Urinary bladder (tissue), 4 donors: ENCODE data around the gene SLC5A12. TPM values are rescaled to one million over a fixed set of nuclear protein-coding genes. Genes with fewer than 3 reads are reported as not detected.

ENCODE experiments used
- DNase-seq: peaks from one replicate; pipeline ENCODE4 v3.0.0-alpha.2; 2015; ENCODE audit errors: extremely low spot score
- H3K27ac ChIP-seq: one replicate; pipeline ENCODE4 v1.5.1; 2013; ENCODE audit warnings: low read depth, mild to moderate bottlenecking, moderate library complexity
- H3K36me3 ChIP-seq: one replicate; pipeline ENCODE4 v1.6.1; 2013; ENCODE audit warnings: mild to moderate bottlenecking, moderate library complexity; ENCODE audit not compliant: insufficient read depth
- H3K4me1 ChIP-seq: one replicate; pipeline ENCODE4 v1.6.1; 2013; ENCODE audit warnings: mild to moderate bottlenecking, moderate library complexity; ENCODE audit not compliant: insufficient read depth
- H3K4me3 ChIP-seq: one replicate; pipeline ENCODE4 v1.5.1; 2013; ENCODE audit warnings: low read depth, low read length
- WGBS: extraction: QIAGEN DNeasy Blood & Tissue Kit; methylation state at CpG from one replicate; pipeline ENCODE4 v1.1.7; 2013; 5-methylcytosine and 5-hydroxymethylcytosine counted together
- polyA plus RNA-seq: library from polyadenylated mRNA; stranded (reverse); fragments of 200-250 nt; gene quantifications from one replicate; pipeline ENCODE4 v1.2.3, GENCODE V29; 2013
- total RNA-seq: library from RNA; depleted of rRNA; stranded (reverse); fragments of >200 nt; gene quantifications from one replicate; pipeline ENCODE4 v1.2.3, GENCODE V29; 2014
- donor health status: healthy with polysubstance abuse.
- donor health status: healthy.

The SLC5A12 gene
- total and polyA plus RNA-seq, 2 donors, result 0.37 TPM; not detected in 1

DNA sequence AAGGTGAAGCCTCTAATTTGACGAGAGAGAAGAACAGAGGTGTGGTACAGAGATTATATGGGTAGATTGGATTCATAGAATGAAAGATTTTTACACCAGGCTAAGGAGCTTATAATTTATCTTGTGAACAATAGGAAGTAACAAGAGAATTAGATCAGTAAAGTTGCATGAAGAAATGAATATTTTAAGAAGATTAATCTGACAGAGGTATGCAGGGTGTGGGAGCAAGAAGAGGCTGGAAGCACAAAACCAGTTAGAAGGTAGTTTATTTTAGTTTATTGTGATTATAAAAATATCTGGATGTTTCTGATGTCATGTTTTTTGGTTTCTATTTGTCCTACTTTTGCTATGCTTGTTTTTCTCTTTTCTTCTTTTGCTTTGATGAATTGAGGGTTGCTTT lies 15.7 kb downstream of the SLC5A12 start:
- Histone ChIP-seq H3K36me3 (no peaks in the 10 kb centered on the region), H3K4me3 (no peak overlapping the region), H3K4me1 (no peaks in the 10 kb centered on the region), H3K27ac (no peak overlapping the region)
- WGBS, result 88% methylated on average over 1 of the region's 1 CpG
- DNase-seq, result no peak

DNA sequence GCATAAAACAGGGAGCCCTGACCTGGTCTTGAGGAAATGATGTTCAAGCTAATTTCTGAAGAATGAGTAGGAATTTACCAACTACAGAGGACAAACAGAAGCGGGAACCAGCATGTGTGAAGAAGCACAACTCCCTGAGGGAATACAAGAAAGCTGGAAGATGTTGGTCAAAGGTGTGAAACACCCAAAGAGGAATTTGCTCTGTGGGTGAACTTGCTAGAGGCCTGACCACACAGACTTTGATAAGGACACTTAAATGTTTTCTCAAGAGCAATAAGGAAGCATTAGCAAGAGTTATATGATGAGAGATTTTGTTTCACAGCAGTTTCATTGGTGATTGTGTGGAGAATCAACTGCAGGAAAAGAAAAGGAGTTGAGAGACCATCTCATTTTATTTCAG lies 17.6 kb downstream of the SLC5A12 start:
- H3K4me1 ChIP-seq, result no peaks in the 10 kb centered on the region
- DNase-seq, result no peak
- WGBS, result 93% methylated on average over 1 of the region's 1 CpG

DNA sequence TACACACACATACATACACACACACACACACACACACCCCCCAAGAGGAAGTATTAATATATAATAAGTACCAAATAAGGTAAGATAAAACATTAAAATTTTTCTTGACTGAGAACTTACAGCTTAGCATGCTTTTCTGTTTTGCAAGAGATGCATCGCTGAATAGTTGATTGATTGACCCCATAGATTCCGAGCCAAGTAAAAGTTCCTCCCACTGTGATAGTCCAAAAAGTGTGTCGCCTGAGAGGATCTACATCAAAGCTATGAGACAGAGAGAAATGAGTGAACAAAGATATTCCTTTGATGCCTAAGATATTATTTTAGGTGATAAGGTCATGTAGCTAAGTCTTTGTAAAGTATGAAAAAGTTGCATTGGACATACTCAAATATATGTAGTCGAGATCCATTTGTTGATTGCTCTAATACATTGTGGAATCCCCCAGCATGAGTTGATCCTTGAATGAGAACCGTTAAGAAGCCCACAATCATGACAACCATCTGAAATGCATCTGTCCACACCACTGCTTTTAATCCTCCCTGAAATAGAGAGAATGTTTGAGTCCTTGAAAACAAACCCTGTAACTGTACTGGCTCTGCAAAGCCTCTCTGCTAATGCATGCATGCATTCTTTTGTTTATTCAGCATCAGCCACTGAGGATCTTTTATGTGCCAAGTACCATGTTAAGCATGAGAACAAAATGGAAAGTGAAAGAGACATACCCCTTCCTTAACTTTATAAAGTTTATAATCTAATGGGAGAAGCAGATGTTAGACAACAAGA lies 18.3 kb downstream of the SLC5A12 start:
- Histone ChIP-seq H3K36me3 (no peaks in the 10 kb centered on the region), H3K4me1 (no peaks in the 10 kb centered on the region), H3K4me3 (no peak overlapping the region), H3K27ac (no peak overlapping the region)
- WGBS, result 47% methylated on average over 5 of the region's 5 CpGs
- DNase-seq, result no peak

More for the DNA sequence above, 17.6 kb downstream of the SLC5A12 start:
- H3K4me3 ChIP-seq, result no peak overlapping the region
- H3K27ac ChIP-seq, result no peak overlapping the region
- no peaks in the 10 kb centered on the region for H3K36me3 ChIP-seq

DNA sequence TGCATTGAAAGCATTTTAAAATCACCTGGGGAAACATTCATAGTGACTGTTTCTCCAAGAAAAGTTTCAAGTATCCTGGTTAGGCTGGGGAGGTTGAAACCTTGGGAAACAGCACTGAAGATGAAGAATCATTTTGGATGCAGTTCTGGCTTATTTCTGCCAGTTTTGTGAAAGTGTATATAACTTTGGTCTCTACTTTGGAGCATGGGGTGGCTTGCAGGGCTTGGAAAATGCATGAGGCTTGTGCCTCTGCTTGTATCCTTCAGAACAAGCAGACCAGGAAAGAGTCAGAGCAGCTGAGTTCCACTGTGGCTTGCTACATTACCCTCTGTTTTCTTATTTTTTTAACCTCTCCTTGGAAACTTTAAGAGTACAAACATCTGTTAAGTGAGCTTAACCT lies 19.5 kb downstream of the SLC5A12 start:
- H3K4me1 ChIP-seq, result no peaks in the 10 kb centered on the region
- H3K36me3 ChIP-seq, result no peaks in the 10 kb centered on the region
- H3K4me3 ChIP-seq, result no peak overlapping the region
- H3K27ac ChIP-seq, result no peak overlapping the region
- DNase-seq, result no peak

DNA sequence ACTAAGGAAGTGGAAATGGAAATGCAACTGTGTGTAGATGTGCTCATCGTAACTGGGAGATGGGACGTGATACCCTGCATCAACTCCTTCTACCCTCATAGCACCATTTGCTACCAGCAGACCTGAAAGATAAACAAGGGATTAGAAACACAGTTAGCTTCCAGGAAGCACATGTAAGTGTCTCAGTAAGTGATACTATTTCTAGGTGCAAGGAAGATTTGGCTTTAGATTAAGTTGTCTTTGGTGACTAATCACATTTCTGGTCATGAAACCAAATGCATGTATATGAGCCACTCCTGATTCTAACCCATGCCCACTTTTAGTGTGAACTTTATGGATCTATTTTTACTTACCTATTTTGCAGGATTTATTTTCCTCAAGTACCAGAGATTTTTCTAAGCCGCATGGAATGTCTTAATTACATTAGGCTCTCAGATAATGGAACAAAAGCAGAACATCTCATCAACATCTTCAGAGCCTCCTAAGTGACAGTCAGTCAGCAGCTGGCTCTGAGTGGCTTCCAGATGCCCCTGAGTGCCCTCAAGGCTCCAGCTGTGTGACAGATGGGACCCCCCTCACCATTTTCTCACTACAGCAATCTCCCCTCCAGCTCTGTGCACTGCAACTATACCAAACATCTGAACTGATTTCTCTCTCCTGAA lies 21.2 kb downstream of the SLC5A12 start:
- Histone ChIP-seq H3K27ac (no peak overlapping the region), H3K4me3 (no peak overlapping the region), H3K36me3 (no peaks in the 10 kb centered on the region), H3K4me1 (no peaks in the 10 kb centered on the region)
- no peak for DNase-seq
- 68% methylated on average over 3 of the region's 3 CpGs for WGBS

DNA sequence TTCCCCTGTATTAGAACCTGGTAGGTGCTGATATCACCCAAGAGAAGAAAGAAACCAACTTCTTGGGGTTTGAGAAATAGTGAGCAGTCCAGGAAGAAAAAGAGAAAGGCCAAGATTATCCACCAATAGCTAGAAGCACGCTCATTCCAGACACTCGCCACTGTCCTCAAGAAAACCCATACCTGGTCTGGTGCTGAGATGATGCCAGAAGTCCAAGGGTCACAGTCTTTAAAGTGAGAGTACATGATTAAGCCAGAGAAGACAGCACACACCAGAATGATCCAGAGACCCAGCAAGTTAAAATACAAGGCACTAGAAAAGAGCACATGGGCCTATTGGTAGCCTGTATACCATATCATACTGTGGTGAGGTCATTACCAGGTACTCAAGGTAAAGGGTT lies 23.6 kb downstream of the SLC5A12 start:
- WGBS, result 98% methylated on average over 2 of the region's 2 CpGs
- H3K36me3 ChIP-seq, result no peaks in the 10 kb centered on the region
- no peak overlapping the region for H3K4me3 ChIP-seq
- no peaks in the 10 kb centered on the region for H3K4me1 ChIP-seq
- DNase-seq, result no peak
- no peak overlapping the region for H3K27ac ChIP-seq

DNA sequence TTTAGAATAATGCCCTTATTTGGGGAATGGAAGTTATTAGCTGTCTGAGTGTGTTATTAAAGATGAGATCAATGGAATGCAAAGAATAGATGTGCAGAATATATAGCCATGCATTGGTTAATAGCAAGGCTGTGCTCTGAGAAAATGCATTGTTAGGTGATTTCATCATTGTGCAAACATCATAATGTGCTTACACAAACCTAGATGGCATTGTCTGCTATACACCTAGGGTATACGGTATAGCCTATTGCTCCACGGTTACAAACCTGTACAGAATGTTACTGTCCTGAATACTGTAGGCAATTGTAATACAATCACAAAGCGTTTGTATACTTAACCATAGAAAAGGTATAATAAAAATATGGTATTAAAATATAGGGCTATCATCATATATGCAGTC lies 25.5 kb downstream of the SLC5A12 start:
- WGBS, result 80% methylated on average over 3 of the region's 3 CpGs
- no peaks in the 10 kb centered on the region for H3K4me1 ChIP-seq
- H3K27ac ChIP-seq, result no peak overlapping the region

DNA sequence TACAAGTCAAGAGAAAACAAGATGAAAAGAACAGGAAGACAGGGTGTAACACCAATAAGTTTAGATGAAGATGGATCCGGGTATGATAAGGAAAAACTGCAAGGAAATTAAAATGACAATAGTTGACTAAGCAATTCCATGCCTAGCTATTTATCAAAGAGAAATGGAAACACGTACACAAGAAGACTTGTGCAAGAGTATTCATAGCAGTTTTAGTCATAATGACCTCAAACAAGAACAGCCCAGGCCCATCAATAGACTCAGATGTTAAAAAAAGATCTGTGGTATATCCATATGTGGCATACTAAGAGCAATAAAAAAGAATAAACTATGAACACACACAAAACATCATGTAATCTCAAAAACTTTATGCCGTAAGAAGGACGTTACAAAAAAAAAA lies 33.2 kb downstream of the SLC5A12 start:
- Histone ChIP-seq H3K4me3 (no peak overlapping the region), H3K36me3 (no peaks in the 10 kb centered on the region), H3K27ac (no peak overlapping the region), H3K4me1 (no peaks in the 10 kb centered on the region)
- WGBS, result 82% methylated on average over 4 of the region's 4 CpGs
- DNase-seq, result no peak

More for the DNA sequence above, 25.5 kb downstream of the SLC5A12 start:
- no peak overlapping the region for H3K4me3 ChIP-seq
- no peak for DNase-seq
- H3K36me3 ChIP-seq, result no peaks in the 10 kb centered on the region

DNA sequence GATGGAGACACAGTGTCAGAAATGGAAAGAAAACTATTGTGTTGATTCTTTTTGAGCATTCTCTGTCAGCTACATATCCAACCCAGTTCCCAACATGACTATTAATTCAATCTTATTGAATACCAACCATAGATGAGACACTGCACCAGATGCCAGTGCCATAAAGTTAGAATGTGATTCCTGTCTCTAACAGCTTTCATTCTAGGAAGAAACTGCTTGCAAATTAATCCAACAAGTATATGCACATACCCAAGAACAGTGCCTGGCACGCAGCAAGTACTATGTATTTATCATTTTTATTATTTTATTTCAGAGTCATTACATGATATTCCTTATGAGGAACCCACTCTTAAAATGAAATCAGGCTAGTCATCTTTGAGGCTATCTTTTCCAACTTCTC lies 34.5 kb downstream of the SLC5A12 start:
- WGBS, result 96% methylated on average over 1 of the region's 1 CpG
- no peak overlapping the region for H3K4me3 ChIP-seq

DNA sequence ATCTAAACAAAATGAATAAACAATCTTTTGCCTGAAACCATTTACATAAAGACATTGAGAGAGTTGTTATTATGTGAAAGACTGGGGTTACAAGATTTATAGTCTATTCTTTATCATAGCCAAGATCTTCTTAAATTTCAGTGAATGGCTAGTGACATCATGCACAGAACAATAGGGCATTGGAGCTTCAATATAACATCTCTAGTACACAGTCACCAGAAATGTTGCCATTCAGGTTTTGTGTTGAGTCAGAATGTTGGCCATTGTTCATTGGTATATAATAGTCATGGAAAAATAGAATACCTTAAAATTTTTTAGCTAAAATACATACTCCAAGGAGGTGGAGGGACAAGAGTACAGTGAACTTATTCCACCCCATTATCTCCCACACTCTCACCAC lies 44.3 kb downstream of the SLC5A12 start:
- H3K4me3 ChIP-seq, result no peak overlapping the region
- H3K27ac ChIP-seq, result no peak overlapping the region
- no peaks in the 10 kb centered on the region for H3K4me1 ChIP-seq
- no peak for DNase-seq
- no peaks in the 10 kb centered on the region for H3K36me3 ChIP-seq

More for the DNA sequence above, 34.5 kb downstream of the SLC5A12 start:
- no peak for DNase-seq
- Histone ChIP-seq H3K36me3 (no peaks in the 10 kb centered on the region), H3K27ac (no peak overlapping the region), H3K4me1 (no peaks in the 10 kb centered on the region)

DNA sequence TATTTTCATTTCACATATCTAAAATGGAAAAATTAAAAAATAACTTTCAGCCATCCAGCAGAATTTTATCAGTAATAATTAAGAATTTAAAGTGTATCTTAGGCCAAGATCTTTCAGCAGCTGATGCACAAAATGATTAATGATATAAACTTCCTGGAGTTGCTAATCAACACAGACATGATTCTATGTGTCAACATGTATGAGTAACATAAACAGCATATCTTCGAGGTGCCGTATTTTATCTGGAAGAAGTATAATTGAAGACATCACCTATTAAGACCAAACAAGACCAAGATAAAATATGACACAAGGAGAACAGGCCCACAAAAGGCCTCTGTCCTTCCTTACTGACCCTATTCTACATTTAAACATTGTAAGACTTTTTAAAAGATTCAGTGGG lies 45.2 kb downstream of the SLC5A12 start:
- DNase-seq, result no peak
- no peak overlapping the region for H3K27ac ChIP-seq
- no peak overlapping the region for H3K4me3 ChIP-seq
- no peaks in the 10 kb centered on the region for H3K4me1 ChIP-seq
- no peaks in the 10 kb centered on the region for H3K36me3 ChIP-seq
- 54% methylated on average over 2 of the region's 2 CpGs for WGBS

DNA sequence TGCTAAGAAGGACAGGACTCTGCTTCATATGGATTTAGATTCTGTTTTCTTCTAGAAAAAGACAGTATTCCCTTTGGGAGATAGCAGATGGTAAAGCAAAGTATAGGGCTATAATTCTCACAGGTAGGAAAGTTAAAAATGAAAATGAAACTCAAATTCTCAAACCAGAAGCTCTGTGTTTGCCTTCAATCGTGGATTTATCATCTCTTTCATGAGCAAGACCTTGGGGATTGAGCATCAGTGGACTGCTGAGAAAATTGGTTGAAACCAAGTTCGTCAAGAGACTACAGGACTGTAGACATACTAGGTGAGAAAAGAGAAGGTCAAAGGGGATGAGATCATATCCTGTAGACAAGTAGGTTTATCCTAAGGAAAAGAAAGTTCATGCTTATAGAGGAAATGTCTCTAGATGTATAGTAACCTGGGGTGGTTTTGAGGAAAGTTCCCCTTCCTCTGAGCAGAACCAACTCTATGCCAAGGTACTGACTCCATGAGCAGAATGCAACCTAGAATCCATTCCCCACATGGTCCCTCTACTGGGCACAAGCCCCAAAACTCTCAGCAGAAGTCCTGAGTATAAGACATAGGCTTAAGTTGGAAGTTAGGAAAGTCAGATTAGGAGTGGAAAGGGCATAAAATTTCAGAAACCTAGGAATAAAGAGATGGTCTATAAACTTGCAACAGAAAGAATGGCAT lies 46.5 kb downstream of the SLC5A12 start:
- Histone ChIP-seq H3K27ac (no peak overlapping the region), H3K36me3 (no peaks in the 10 kb centered on the region), H3K4me1 (no peaks in the 10 kb centered on the region), H3K4me3 (no peak overlapping the region)
- DNase-seq, result no peak
- 83% methylated on average over 2 of the region's 2 CpGs for WGBS

DNA sequence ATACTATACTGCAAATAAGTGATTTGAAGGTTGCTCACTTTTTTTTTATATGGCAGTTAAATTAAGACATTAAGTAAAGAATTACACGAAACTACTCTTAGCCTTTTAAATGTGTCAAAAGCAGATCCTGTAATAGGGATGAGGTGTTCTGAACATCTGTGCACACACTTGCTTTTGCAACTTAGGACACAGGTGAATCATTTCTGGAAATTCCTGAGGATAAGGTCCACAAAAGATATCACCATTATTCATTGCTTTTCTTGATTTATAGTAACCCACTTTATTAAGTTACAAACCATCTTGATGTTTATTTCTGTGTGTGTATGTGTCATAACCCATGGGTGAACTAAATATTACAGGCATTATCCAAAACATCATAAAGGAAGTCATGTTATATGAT lies 55.9 kb downstream of the SLC5A12 start:
- no peak for DNase-seq
- H3K36me3 ChIP-seq, result no peaks in the 10 kb centered on the region
- 78% methylated on average over 1 of the region's 1 CpG for WGBS
- H3K27ac ChIP-seq, result no peak overlapping the region
- H3K4me1 ChIP-seq, result no peaks in the 10 kb centered on the region
- no peak overlapping the region for H3K4me3 ChIP-seq

DNA sequence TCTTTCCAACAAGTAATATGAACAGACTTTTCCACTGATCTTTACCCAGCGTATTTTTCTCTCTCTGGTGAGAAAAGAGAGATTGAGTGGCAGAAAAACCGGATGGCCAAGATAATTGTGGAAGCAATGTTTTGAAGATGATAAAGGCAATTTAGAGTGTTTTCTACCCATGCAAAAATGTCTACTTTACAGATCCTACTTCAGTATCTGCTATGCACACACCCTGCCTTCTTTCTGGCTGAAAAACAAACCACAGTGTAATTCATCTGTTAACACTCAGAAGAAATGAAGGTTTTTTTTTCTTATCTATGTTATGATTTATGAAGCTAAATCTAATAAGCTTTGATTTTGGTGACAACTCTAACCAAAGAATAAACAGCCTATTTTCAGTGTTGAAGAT lies 56.8 kb downstream of the SLC5A12 start:
- no peak overlapping the region for H3K27ac ChIP-seq
- WGBS, result 59% methylated on average over 2 of the region's 2 CpGs
- no peak overlapping the region for H3K4me3 ChIP-seq
- no peaks in the 10 kb centered on the region for H3K36me3 ChIP-seq
- no peak for DNase-seq
- H3K4me1 ChIP-seq, result no peaks in the 10 kb centered on the region
